Neural progenitor cell (in vitro differentiated cells): ENCODE data around the gene HDAC11. TPM values are rescaled to one million over a fixed set of nuclear protein-coding genes. Genes with fewer than 3 reads are reported as not detected.
"Not testable (repeated sequence)": the region's sequence is repeated elsewhere in the genome, so short reads cannot be mapped to it uniquely, and the experiment has no call there.

Experiments
- DNase-seq: peaks from one replicate; pipeline ENCODE4 v3.0.0-alpha.2; 2016; ENCODE audit warnings: low spot score
- H2AFZ ChIP-seq: fragments of 200-600 bp; sonication (generic); replicated peaks from 2 replicates; pipeline ENCODE4 v1.6.1; 2016; ENCODE audit warnings: antibody characterized with exemption
- H3F3A ChIP-seq: fragments of 200-600 bp; sonication (generic); 2 replicates; pipeline ENCODE4 v1.6.1; 2016; ENCODE audit warnings: antibody characterized with exemption, low read depth
- H3K27ac ChIP-seq: fragments of 200-600 bp; sonication (generic); 2 replicates; pipeline ENCODE4 v1.5.1; 2016; ENCODE audit warnings: mild to moderate bottlenecking
- H3K27me3 ChIP-seq: fragments of 200-600 bp; sonication (generic); 2 replicates; pipeline ENCODE4 v1.6.1; 2016; ENCODE audit warnings: mild to moderate bottlenecking, moderate library complexity
- H3K36me3 ChIP-seq: fragments of 200-600 bp; sonication (generic); 2 replicates; pipeline ENCODE4 v1.5.1; 2016
- H3K4me1 ChIP-seq: fragments of 200-600 bp; sonication (generic); 2 replicates; pipeline ENCODE4 v1.6.1; 2016; ENCODE audit warnings: mixed run types
- H3K4me2 ChIP-seq: fragments of 200-600 bp; sonication (generic); 2 replicates; pipeline ENCODE4 v1.6.1; 2016
- H3K4me3 ChIP-seq: fragments of 200-600 bp; sonication (generic); 2 replicates; pipeline ENCODE4 v1.5.1; 2016
- H3K79me2 ChIP-seq: fragments of 200-600 bp; sonication (generic); 2 replicates; pipeline ENCODE4 v1.6.1; 2016; ENCODE audit warnings: low read depth
- H3K9ac ChIP-seq: fragments of 200-600 bp; sonication (generic); 2 replicates; pipeline ENCODE4 v1.6.1; 2016
- H3K9me3 ChIP-seq: fragments of 200-600 bp; sonication (generic); 2 replicates; pipeline ENCODE4 v1.5.1; 2016; ENCODE audit warnings: low read depth
- H4K20me1 ChIP-seq: fragments of 200-600 bp; sonication (generic); 2 replicates; pipeline ENCODE4 v1.6.1; 2016; ENCODE audit warnings: low read depth
- H3K27ac Mint-ChIP-seq: 3 replicates; pipeline ENCODE4 v1.8.0; 2021; ENCODE audit warnings: mixed read lengths
- H3K27me3 Mint-ChIP-seq: 2 replicates; pipeline ENCODE4 v1.8.0; 2022; ENCODE audit warnings: low read depth, mild to moderate bottlenecking, inconsistent platforms, moderate library complexity, mixed read lengths; ENCODE audit not compliant: insufficient read depth
- H3K36me3 Mint-ChIP-seq: 3 replicates; pipeline ENCODE4 v1.8.0; 2021; ENCODE audit warnings: mixed read lengths
- H3K4me1 Mint-ChIP-seq: 3 replicates; pipeline ENCODE4 v1.8.0; 2021; ENCODE audit warnings: mixed read lengths
- H3K4me3 Mint-ChIP-seq: 3 replicates; pipeline ENCODE4 v1.8.0; 2021; ENCODE audit warnings: mild to moderate bottlenecking, moderate library complexity, mixed read lengths
- H3K9me3 Mint-ChIP-seq: 3 replicates; pipeline ENCODE4 v1.8.0; 2020; ENCODE audit warnings: mixed read lengths
- EZH2 ChIP-seq: fragments of 200-600 bp; sonication (generic); IDR thresholded peaks from 2 replicates; pipeline ENCODE4 v1.6.1; 2017; ENCODE audit warnings: antibody characterized with exemption, mild to moderate bottlenecking, moderate library complexity
- EZH2phosphoT487 ChIP-seq: fragments of 200-600 bp; sonication (generic); IDR thresholded peaks from 2 replicates; pipeline ENCODE4 v1.6.1; 2017; ENCODE audit warnings: antibody characterized with exemption
- total RNA-seq: library from RNA; depleted of rRNA; stranded (reverse); fragments of >200 nt; gene quantifications from 2 replicates; pipeline ENCODE4 v1.2.3, GENCODE V29; 2015; ENCODE audit warnings: low replicate concordance
- TF ChIP-seq, protein P1 (sequence below): fragments of 200-600 bp; sonication (generic); IDR thresholded peaks from 2 replicates; pipeline ENCODE4 v1.5.1; 2017; ENCODE audit warnings: antibody characterized with exemption, mild to moderate bottlenecking

HDAC11 gene
- total RNA-seq, 1 donor from 2014 or later: 4.8 TPM

GRCh38 chr3:13440204-13440817, 39.8 kb upstream of the HDAC11 start:
- H3K79me2 ChIP-seq: no peaks in the 10 kb centered on the region
- no peak overlapping the region for H2AFZ ChIP-seq
- no peak overlapping the region for H3K4me3 Mint-ChIP-seq
- peaks cover 2% of the 10 kb centered on the region for H3K27me3 Mint-ChIP-seq
- H3K27ac ChIP-seq: no peak overlapping the region
- H3K36me3 Mint-ChIP-seq: peaks cover 2% of the 10 kb centered on the region
- no peak overlapping the region for H3K4me3 ChIP-seq
- H4K20me1 ChIP-seq: no peaks in the 10 kb centered on the region
- no peaks in the 10 kb centered on the region for H3K9me3 ChIP-seq
- H3K4me1 ChIP-seq: no peaks in the 10 kb centered on the region
- H3K9ac ChIP-seq: no peak overlapping the region
- no peaks in the 10 kb centered on the region for H3K9me3 Mint-ChIP-seq
- H3F3A ChIP-seq: no peaks in the 10 kb centered on the region
- no peak for DNase-seq
- H3K4me1 Mint-ChIP-seq: peaks cover 10% of the 10 kb centered on the region
- no peaks in the 10 kb centered on the region for H3K36me3 ChIP-seq
- H3K27ac Mint-ChIP-seq: no peak overlapping the region
- TF ChIP-seq EZH2: no peak
- TF ChIP-seq, protein P1, sequence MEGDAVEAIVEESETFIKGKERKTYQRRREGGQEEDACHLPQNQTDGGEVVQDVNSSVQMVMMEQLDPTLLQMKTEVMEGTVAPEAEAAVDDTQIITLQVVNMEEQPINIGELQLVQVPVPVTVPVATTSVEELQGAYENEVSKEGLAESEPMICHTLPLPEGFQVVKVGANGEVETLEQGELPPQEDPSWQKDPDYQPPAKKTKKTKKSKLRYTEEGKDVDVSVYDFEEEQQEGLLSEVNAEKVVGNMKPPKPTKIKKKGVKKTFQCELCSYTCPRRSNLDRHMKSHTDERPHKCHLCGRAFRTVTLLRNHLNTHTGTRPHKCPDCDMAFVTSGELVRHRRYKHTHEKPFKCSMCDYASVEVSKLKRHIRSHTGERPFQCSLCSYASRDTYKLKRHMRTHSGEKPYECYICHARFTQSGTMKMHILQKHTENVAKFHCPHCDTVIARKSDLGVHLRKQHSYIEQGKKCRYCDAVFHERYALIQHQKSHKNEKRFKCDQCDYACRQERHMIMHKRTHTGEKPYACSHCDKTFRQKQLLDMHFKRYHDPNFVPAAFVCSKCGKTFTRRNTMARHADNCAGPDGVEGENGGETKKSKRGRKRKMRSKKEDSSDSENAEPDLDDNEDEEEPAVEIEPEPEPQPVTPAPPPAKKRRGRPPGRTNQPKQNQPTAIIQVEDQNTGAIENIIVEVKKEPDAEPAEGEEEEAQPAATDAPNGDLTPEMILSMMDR: no peak
- no peak for TF ChIP-seq EZH2phosphoT487
- no peaks in the 10 kb centered on the region for H3K27me3 ChIP-seq
- H3K4me2 ChIP-seq: no peak overlapping the region

DNA sequence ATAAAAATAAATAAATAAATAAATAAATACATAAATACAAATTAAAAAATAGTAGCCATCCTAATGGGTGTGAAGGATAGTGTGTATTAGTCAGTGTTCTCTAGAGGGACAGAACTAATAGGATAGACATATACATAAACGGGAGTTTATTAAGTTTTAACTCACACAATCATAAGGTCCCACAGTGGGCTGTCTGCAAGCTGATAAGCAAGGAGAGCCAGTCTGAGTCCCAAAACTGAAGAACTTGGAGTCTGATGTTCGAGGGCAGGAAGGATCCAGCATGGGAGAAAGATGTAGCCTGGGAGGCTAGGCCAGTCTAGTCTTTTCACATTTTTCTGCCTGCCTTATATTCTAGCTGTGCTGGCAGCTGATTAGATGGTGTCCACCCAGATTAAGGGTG, 37.2 kb upstream of the HDAC11 start:
- H3K9ac ChIP-seq, H3K36me3 ChIP-seq, H3K79me2 ChIP-seq, H3K27me3 ChIP-seq, H4K20me1 ChIP-seq, H3K4me2 ChIP-seq, H3K4me3 Mint-ChIP-seq, H2AFZ ChIP-seq, H3K27me3 Mint-ChIP-seq, DNase-seq, H3F3A ChIP-seq, H3K27ac ChIP-seq, H3K9me3 ChIP-seq, H3K9me3 Mint-ChIP-seq, H3K27ac Mint-ChIP-seq, H3K4me3 ChIP-seq, H3K4me1 ChIP-seq: not testable (repeated sequence)
- Mint-ChIP-seq H3K36me3 (peaks cover 10% of the 10 kb centered on the region), H3K4me1 (peaks cover 10% of the 10 kb centered on the region)

GRCh38 chr3:13451301-13451673, 28.8 kb upstream of the HDAC11 start:
- peaks cover 5% of the 10 kb centered on the region for H3K36me3 Mint-ChIP-seq
- Histone ChIP-seq H4K20me1 (no peaks in the 10 kb centered on the region), H3K79me2 (no peaks in the 10 kb centered on the region), H3K27ac (no peak overlapping the region), H3K9ac (no peak overlapping the region), H3F3A (peaks cover 16% of the 10 kb centered on the region), H3K27me3 (no peaks in the 10 kb centered on the region), H3K9me3 (no peaks in the 10 kb centered on the region), H3K4me1 (peaks cover 6% of the 10 kb centered on the region), H2AFZ (peak overlapping the region; percentile 40), H3K4me2 (peak overlapping the region; percentile 73), H3K36me3 (no peaks in the 10 kb centered on the region), H3K4me3 (peak overlapping the region; percentile 48)
- H3K27me3 Mint-ChIP-seq: peaks cover 2% of the 10 kb centered on the region
- H3K4me1 Mint-ChIP-seq: peaks cover 14% of the 10 kb centered on the region
- no peak for DNase-seq
- peak overlapping the region; percentile 31 for H3K27ac Mint-ChIP-seq
- H3K4me3 Mint-ChIP-seq: peak overlapping the region; percentile 86
- TF ChIP-seq EZH2: no peak
- no peak for TF ChIP-seq EZH2phosphoT487
- TF ChIP-seq, protein P1: no peak
- no peaks in the 10 kb centered on the region for H3K9me3 Mint-ChIP-seq

- peak; percentile 67 for DNase-seq
- Histone ChIP-seq H3F3A (peaks cover 16% of the 10 kb centered on the region), H4K20me1 (no peaks in the 10 kb centered on the region), H3K79me2 (no peaks in the 10 kb centered on the region), H3K9ac (no peak overlapping the region), H3K9me3 (no peaks in the 10 kb centered on the region), H3K4me2 (peak overlapping the region; percentile 73), H3K4me3 (peak overlapping the region; percentile 48), H3K27me3 (no peaks in the 10 kb centered on the region), H3K36me3 (no peaks in the 10 kb centered on the region), H3K4me1 (peaks cover 6% of the 10 kb centered on the region), H2AFZ (no peak overlapping the region), H3K27ac (no peak overlapping the region)
- no peak overlapping the region for H3K27ac Mint-ChIP-seq
- H3K36me3 Mint-ChIP-seq: no peaks in the 10 kb centered on the region
- H3K4me1 Mint-ChIP-seq: peaks cover 15% of the 10 kb centered on the region
- peaks cover 2% of the 10 kb centered on the region for H3K27me3 Mint-ChIP-seq
- H3K4me3 Mint-ChIP-seq: peak overlapping the region; percentile 86
- TF ChIP-seq, protein P1: peak; percentile 69
- no peak for TF ChIP-seq EZH2phosphoT487
- no peaks in the 10 kb centered on the region for H3K9me3 Mint-ChIP-seq
These were observed 27.4 kb upstream of the HDAC11 start for GRCh38 chr3:13452490-13453335.
